Endothelial cell of umbilical vein (primary cell): ENCODE data around the gene KCNMA1. TPM values are rescaled to one million over a fixed set of nuclear protein-coding genes. Genes with fewer than 3 reads are reported as not detected.

Experiments
- BruUV-seq: library from RNA; stranded (reverse); fragments of 400-500 nt; replicated peaks from 2 replicates; lab custom pipeline; 2021; lab: Mats Ljungman, UMichigan
- CTCF ChIA-PET: fragments of 300-600, 350-600 bp; sonication (Branson Sonifier 250); formaldehyde crosslinking; loops from one replicate; lab custom pipeline; 2021; ENCODE audit warnings: antibody characterized with exemption, inconsistent platforms; lab: Charles Lee
- POLR2A ChIA-PET: fragments of 300-600, 350-600 bp; sonication (Branson Sonifier 250); formaldehyde crosslinking; loops from one replicate; lab custom pipeline; 2021; ENCODE audit warnings: antibody characterized with exemption, inconsistent platforms; lab: Charles Lee
- DNase-seq: peaks from one replicate; pipeline ENCODE4 v3.0.0-alpha.2; 2011; ENCODE audit warnings: low read depth, low spot score
- FAIRE-seq: peaks from 2 replicates; lab custom pipeline; 2011; peaks lifted over from hg19 to GRCh38; lab: Jason Lieb, UNC
- H2AFZ ChIP-seq: 2 replicates; pipeline ENCODE4 v1.6.0; 2012; ENCODE audit warnings: low read depth, low read length, control low read depth, inconsistent platforms
- H3K27ac ChIP-seq: 2 replicates; pipeline ENCODE4 v1.5.1; 2011; ENCODE audit warnings: low read depth, mild to moderate bottlenecking, control low read depth, low read length, moderate library complexity; ENCODE audit not compliant: insufficient read depth
- H3K27me3 ChIP-seq, 2 experiments: 2 replicates each; pipeline versions ENCODE4 v1.6.0 to v1.6.1; 2011; ENCODE audit warnings: low read length in 2 of 2, mixed read lengths in 1 of 2; ENCODE audit not compliant: control insufficient read depth in 2 of 2, insufficient read depth in 2 of 2
- H3K36me3 ChIP-seq, 2 experiments: 2 replicates in 1 of 2; 3 replicates in 1 of 2; pipeline ENCODE4 v1.5.1; 2011; ENCODE audit warnings: low read length in 2 of 2, mild to moderate bottlenecking in 1 of 2, moderate library complexity in 1 of 2; ENCODE audit not compliant: control insufficient read depth in 2 of 2, insufficient read depth in 2 of 2; ENCODE audit errors: extremely low read depth in 1 of 2
- H3K4me1 ChIP-seq: 3 replicates; pipeline ENCODE4 v1.5.1; 2011; ENCODE audit warnings: mild to moderate bottlenecking, low read length; ENCODE audit not compliant: control insufficient read depth, insufficient read depth; ENCODE audit errors: extremely low read depth
- H3K4me2 ChIP-seq: 2 replicates; pipeline ENCODE4 v1.6.1; 2011; ENCODE audit warnings: low read length, control low read depth, mixed read lengths; ENCODE audit not compliant: insufficient read depth
- H3K4me3 ChIP-seq, 3 experiments: fragments of 200-600 bp in 1 of 3; sonication (generic), shearing (Covaris generic) in 1 of 3; replicated peaks in 1 of 3; 2 replicates each; pipeline ENCODE4 v1.5.1; 2011 to 2016; ENCODE audit warnings: control low read depth in 3 of 3, low read length in 3 of 3, mild to moderate bottlenecking in 2 of 3, inconsistent platforms in 1 of 3, low read depth in 1 of 3, moderate library complexity in 1 of 3; ENCODE audit not compliant: insufficient read depth in 1 of 3
- H3K79me2 ChIP-seq: 2 replicates; pipeline ENCODE4 v1.6.0; 2012; ENCODE audit warnings: low read length, inconsistent platforms; ENCODE audit not compliant: control insufficient read depth, insufficient read depth
- H3K9ac ChIP-seq: replicated peaks from 2 replicates; pipeline ENCODE3; 2011; ENCODE audit warnings: low read length, control low read depth; ENCODE audit not compliant: insufficient read depth; ENCODE audit errors: extremely low read depth
- H3K9me1 ChIP-seq: replicated peaks from 3 replicates; pipeline ENCODE4 v1.6.0; 2011; ENCODE audit warnings: mild to moderate bottlenecking, low read length; ENCODE audit not compliant: control insufficient read depth, insufficient read depth; ENCODE audit errors: extremely low read depth
- H3K9me3 ChIP-seq: replicated peaks from 2 replicates; pipeline ENCODE4 v1.5.1; 2012; ENCODE audit warnings: low read length, inconsistent platforms; ENCODE audit not compliant: control insufficient read depth, insufficient read depth
- H4K20me1 ChIP-seq: replicated peaks from 2 replicates; pipeline ENCODE3; 2011; ENCODE audit warnings: mild to moderate bottlenecking, low read length; ENCODE audit not compliant: control insufficient read depth, insufficient read depth; ENCODE audit errors: extremely low read depth
- EZH2 ChIP-seq: IDR thresholded peaks from 2 replicates; pipeline ENCODE4 v1.6.1; 2012; ENCODE audit warnings: borderline replicate concordance, low read depth, mild to moderate bottlenecking, moderate library complexity, low read length, inconsistent platforms; ENCODE audit not compliant: severe bottlenecking
- FOS ChIP-seq: IDR thresholded peaks from 2 replicates; pipeline ENCODE4 v1.6.1; 2011; ENCODE audit warnings: mild to moderate bottlenecking, low read length, moderate library complexity, borderline replicate concordance; ENCODE audit not compliant: insufficient read depth
- GATA2 ChIP-seq: IDR thresholded peaks from 2 replicates; pipeline ENCODE4 v1.7.0; 2011; ENCODE audit warnings: low read depth, mild to moderate bottlenecking, moderate library complexity, mixed read lengths, low read length; ENCODE audit not compliant: insufficient read length, insufficient read depth
- JUN ChIP-seq: IDR thresholded peaks from 2 replicates; pipeline ENCODE4 v1.6.1; 2011; ENCODE audit warnings: borderline replicate concordance, low read depth; ENCODE audit not compliant: insufficient read length, insufficient read depth
- MAX ChIP-seq: IDR thresholded peaks from 2 replicates; pipeline ENCODE4 v1.6.1; 2011; ENCODE audit not compliant: insufficient read depth, insufficient read length
- MYC ChIP-seq: IDR thresholded peaks from one replicate; pipeline ENCODE4 v1.6.1; 2011; ENCODE audit warnings: mild to moderate bottlenecking, low read depth, low read length
- POLR2A ChIP-seq: IDR thresholded peaks from 2 replicates; pipeline ENCODE4 v1.6.1; 2012; ENCODE audit warnings: low read depth, mild to moderate bottlenecking, control low read depth, low read length
- POLR2AphosphoS5 ChIP-seq: IDR thresholded peaks from 2 replicates; pipeline ENCODE4 v1.6.1; 2012; ENCODE audit warnings: low read depth, mild to moderate bottlenecking, control low read depth, low read length, moderate library complexity; ENCODE audit not compliant: insufficient read depth
- dilution Hi-C: fragments of 300-500 bp; cut with MboI; formaldehyde crosslinking; loops from one replicate; pipeline ENCODE4 v1.15.0; 2019; ENCODE audit warnings: low sequenced_read_pairs; ENCODE audit not compliant: extremely low pct_ligation_motif_present
- intact Hi-C: fragments of 100-400 bp; cut with micrococcal nuclease; formaldehyde crosslinking; loops from one replicate; pipeline ENCODE4 v1.10.0; 2022
- polyA plus RNA-seq, 4 experiments: library from polyadenylated mRNA; depleted of rRNA in 3 of 4; stranded (reverse) in 3 of 4; unstranded in 1 of 4; fragments of >200 nt; gene quantifications; 2 replicates each; pipeline versions ENCODE4 v1.2.1 to v1.2.3, GENCODE V29; 2011 to 2012; ENCODE audit warnings: missing spikeins in 1 of 4
- total RNA-seq: library from RNA; stranded (reverse); gene quantifications from 2 replicates; pipeline ENCODE4 v1.2.3, GENCODE V29; 2021
- TF ChIP-seq, protein P1 (sequence below), 2 donors: IDR thresholded peaks; 1 replicate in 1 of 2; 2 replicates in 1 of 2; pipeline ENCODE4 v1.5.1; 2011; ENCODE audit warnings: low read length in 2 of 2, mild to moderate bottlenecking in 2 of 2, moderate library complexity in 2 of 2, control low read depth in 1 of 2, inconsistent platforms in 1 of 2, low read depth in 1 of 2; ENCODE audit not compliant: insufficient read depth in 1 of 2; ENCODE audit errors: extremely low read depth in 1 of 2

Gene KCNMA1
- total and polyA plus RNA-seq, 2 donors (not counting 3 experiments of a cell fraction or from before 2014, with no cell fraction given), result 0.10 to 0.82 TPM

GRCh38 chr10:77561991-77562390, 75.6 kb downstream of the KCNMA1 start:
- Histone ChIP-seq H3K4me3 (no peak overlapping the region), H3K9ac (no peak overlapping the region), H3K36me3 (no peaks in the 10 kb centered on the region), H3K9me3 (no peaks in the 10 kb centered on the region), H3K4me1 (no peaks in the 10 kb centered on the region), H3K79me2 (no peaks in the 10 kb centered on the region), H3K27me3 (no peaks in the 10 kb centered on the region), H3K4me2 (no peak overlapping the region), H2AFZ (no peak overlapping the region), H3K27ac (no peak overlapping the region), H3K9me1 (no peaks in the 10 kb centered on the region), H4K20me1 (no peaks in the 10 kb centered on the region)
- DNase-seq (no peak), FAIRE-seq (no peak)
- dilution Hi-C loops (no loop called here), intact Hi-C loops (no loop called here)
- CTCF ChIA-PET, result interaction anchor here (1.4 to 1.5 kb wide), 2 partner anchors 10 kb away, joined by 3 to 4 read pairs; no protein-coding TSS in a partner anchor
- no peak for TF ChIP-seq JUN
- no peak for TF ChIP-seq GATA2
- no peak for TF ChIP-seq MAX
- no peak for TF ChIP-seq EZH2
- TF ChIP-seq POLR2AphosphoS5, result no peak
- TF ChIP-seq MYC, result no peak
- no peak for TF ChIP-seq FOS
- TF ChIP-seq, protein P1, sequence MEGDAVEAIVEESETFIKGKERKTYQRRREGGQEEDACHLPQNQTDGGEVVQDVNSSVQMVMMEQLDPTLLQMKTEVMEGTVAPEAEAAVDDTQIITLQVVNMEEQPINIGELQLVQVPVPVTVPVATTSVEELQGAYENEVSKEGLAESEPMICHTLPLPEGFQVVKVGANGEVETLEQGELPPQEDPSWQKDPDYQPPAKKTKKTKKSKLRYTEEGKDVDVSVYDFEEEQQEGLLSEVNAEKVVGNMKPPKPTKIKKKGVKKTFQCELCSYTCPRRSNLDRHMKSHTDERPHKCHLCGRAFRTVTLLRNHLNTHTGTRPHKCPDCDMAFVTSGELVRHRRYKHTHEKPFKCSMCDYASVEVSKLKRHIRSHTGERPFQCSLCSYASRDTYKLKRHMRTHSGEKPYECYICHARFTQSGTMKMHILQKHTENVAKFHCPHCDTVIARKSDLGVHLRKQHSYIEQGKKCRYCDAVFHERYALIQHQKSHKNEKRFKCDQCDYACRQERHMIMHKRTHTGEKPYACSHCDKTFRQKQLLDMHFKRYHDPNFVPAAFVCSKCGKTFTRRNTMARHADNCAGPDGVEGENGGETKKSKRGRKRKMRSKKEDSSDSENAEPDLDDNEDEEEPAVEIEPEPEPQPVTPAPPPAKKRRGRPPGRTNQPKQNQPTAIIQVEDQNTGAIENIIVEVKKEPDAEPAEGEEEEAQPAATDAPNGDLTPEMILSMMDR (IDR thresholded peaks at IDR 0.05; ENCODE audit: extremely low read depth in 1 of 2, insufficient read depth in 1 of 2, low read depth in 1 of 2, low read length in 2 of 2), result no peak
- TF ChIP-seq POLR2A, result no peak
- BruUV-seq, result no TSS peak
- POLR2A ChIA-PET, result no interaction called here
